Trophoblast cell (in vitro differentiated cells and primary cell): ENCODE results near the gene RAB21.

Experiments
- DNase-seq, 2 donors: peaks; one replicate each; pipeline ENCODE4 v3.0.0-alpha.2; 2016
- H2AFZ ChIP-seq: 2 replicates; pipeline ENCODE4 v1.6.1; 2013; ENCODE audit warnings: low read length, moderate library complexity, mild to moderate bottlenecking; ENCODE audit not compliant: insufficient read depth, poor library complexity
- H2AK5ac ChIP-seq: 2 replicates; pipeline ENCODE4 v1.6.1; 2013; ENCODE audit warnings: mild to moderate bottlenecking, low read length
- H2BK120ac ChIP-seq: 2 replicates; pipeline ENCODE4 v1.6.1; 2013; ENCODE audit warnings: low read length, mild to moderate bottlenecking, moderate library complexity; ENCODE audit not compliant: insufficient read depth, poor library complexity
- H2BK12ac ChIP-seq: 2 replicates; pipeline ENCODE4 v1.6.1; 2013; ENCODE audit warnings: mild to moderate bottlenecking, low read length, moderate library complexity
- H2BK5ac ChIP-seq: 2 replicates; pipeline ENCODE4 v1.6.1; 2013; ENCODE audit warnings: low read length, low read depth, moderate library complexity, mild to moderate bottlenecking; ENCODE audit not compliant: poor library complexity
- H3K14ac ChIP-seq: 2 replicates; pipeline ENCODE4 v1.6.1; 2013; ENCODE audit warnings: mild to moderate bottlenecking, low read length
- H3K18ac ChIP-seq: 2 replicates; pipeline ENCODE4 v1.6.1; 2013; ENCODE audit warnings: mild to moderate bottlenecking, low read length
- H3K23ac ChIP-seq: 2 replicates; pipeline ENCODE4 v1.6.1; 2013; ENCODE audit warnings: low read length
- H3K27ac ChIP-seq: 2 replicates; pipeline ENCODE4 v1.5.1; 2013; ENCODE audit warnings: low read depth, mild to moderate bottlenecking, inconsistent platforms, low read length, moderate library complexity
- H3K27me3 ChIP-seq: 2 replicates; pipeline ENCODE4 v1.6.1; 2013; ENCODE audit warnings: inconsistent platforms, mild to moderate bottlenecking, low read length, moderate library complexity; ENCODE audit not compliant: insufficient read depth
- H3K36me3 ChIP-seq, 2 experiments: 1 replicate in 1 of 2; 2 replicates in 1 of 2; pipeline ENCODE4 v1.6.1; 2013; ENCODE audit warnings: low read length in 2 of 2, mild to moderate bottlenecking in 2 of 2, moderate library complexity in 1 of 2; ENCODE audit not compliant: insufficient read depth in 2 of 2, control insufficient read depth in 1 of 2
- H3K4ac ChIP-seq: 2 replicates; pipeline ENCODE4 v1.6.1; 2013; ENCODE audit warnings: low read depth, mild to moderate bottlenecking, low read length, moderate library complexity
- H3K4me1 ChIP-seq, 2 experiments: 1 replicate in 1 of 2; 2 replicates in 1 of 2; pipeline ENCODE4 v1.6.1; 2013; ENCODE audit warnings: low read length in 2 of 2, mild to moderate bottlenecking in 2 of 2, moderate library complexity in 1 of 2; ENCODE audit not compliant: insufficient read depth in 2 of 2, control insufficient read depth in 1 of 2
- H3K4me2 ChIP-seq: 2 replicates; pipeline ENCODE4 v1.6.1; 2013; ENCODE audit warnings: inconsistent platforms, mild to moderate bottlenecking, low read length, moderate library complexity
- H3K4me3 ChIP-seq: 2 replicates; pipeline ENCODE4 v1.5.1; 2013; ENCODE audit warnings: mild to moderate bottlenecking, low read depth, low read length, inconsistent platforms
- H3K79me1 ChIP-seq: one replicate; pipeline ENCODE4 v1.6.1; 2013; ENCODE audit warnings: low read length
- H3K79me2 ChIP-seq: 2 replicates; pipeline ENCODE4 v1.6.1; 2013; ENCODE audit warnings: low read length, mild to moderate bottlenecking; ENCODE audit not compliant: control insufficient read depth, insufficient read depth, poor library complexity
- H3K9ac ChIP-seq: 2 replicates; pipeline ENCODE4 v1.6.1; 2013; ENCODE audit warnings: mild to moderate bottlenecking, low read length
- H3K9me3 ChIP-seq: 2 replicates; pipeline ENCODE4 v1.6.1; 2013; ENCODE audit warnings: low read depth, mild to moderate bottlenecking, control low read depth, inconsistent platforms, low read length; ENCODE audit not compliant: insufficient read depth
- H4K12ac ChIP-seq: 2 replicates; pipeline ENCODE4 v1.6.1; 2013; ENCODE audit warnings: low read depth, mild to moderate bottlenecking, low read length, moderate library complexity
- H4K8ac ChIP-seq: 2 replicates; pipeline ENCODE4 v1.6.1; 2013; ENCODE audit warnings: low read depth, mild to moderate bottlenecking, low read length, moderate library complexity
- H4K91ac ChIP-seq: one replicate; pipeline ENCODE4 v1.6.1; 2013; ENCODE audit warnings: low read depth, mild to moderate bottlenecking, low read length, moderate library complexity
- WGBS: extraction: QIAGEN DNeasy Blood & Tissue Kit; methylation state at CpG from one replicate; pipeline ENCODE4 v1.1.7; 2013; ENCODE audit warnings: missing lambda C conversion rate; ENCODE audit not compliant: insufficient read length, insufficient coverage; ENCODE audit errors: extremely low coverage; 5-methylcytosine and 5-hydroxymethylcytosine counted together

The RAB21 gene

GRCh38 chr12:71797531-71797930, 42.9 kb downstream of the RAB21 start:
- no peak overlapping the region for H3K27ac ChIP-seq
- no peak overlapping the region for H3K4me3 ChIP-seq
- no peak overlapping the region for H2AK5ac ChIP-seq
- H3K4me1 ChIP-seq = no peaks in the 10 kb centered on the region
- no peak overlapping the region for H3K18ac ChIP-seq
- no peak overlapping the region for H4K12ac ChIP-seq
- no peak overlapping the region for H4K8ac ChIP-seq
- no peak for DNase-seq
- no peak overlapping the region for H3K14ac ChIP-seq
- H3K4me2 ChIP-seq = no peak overlapping the region
- no peak overlapping the region for H3K9ac ChIP-seq
- no peaks in the 10 kb centered on the region for H3K79me1 ChIP-seq
- no peaks in the 10 kb centered on the region for H3K27me3 ChIP-seq
- H3K9me3 ChIP-seq = no peaks in the 10 kb centered on the region
- no peak overlapping the region for H4K91ac ChIP-seq
- H3K79me2 ChIP-seq = no peaks in the 10 kb centered on the region
- WGBS = no CpG with 5 or more reads among the region's 1 CpG
- H2BK5ac ChIP-seq = no peak overlapping the region
- H3K36me3 ChIP-seq = no peaks in the 10 kb centered on the region
- H3K23ac ChIP-seq = no peak overlapping the region
- H3K4ac ChIP-seq = no peak overlapping the region
- H2AFZ ChIP-seq = no peak overlapping the region
- no peak overlapping the region for H2BK120ac ChIP-seq
- no peak overlapping the region for H2BK12ac ChIP-seq

GRCh38 chr12:71799106-71799505, 44.4 kb downstream of the RAB21 start:
- H3K9ac ChIP-seq = no peak overlapping the region
- H3K79me2 ChIP-seq = no peaks in the 10 kb centered on the region
- H2BK5ac ChIP-seq = peak overlapping the region; percentile 13
- no peak overlapping the region for H2AFZ ChIP-seq
- H2BK120ac ChIP-seq = no peak overlapping the region
- H3K36me3 ChIP-seq = no peaks in the 10 kb centered on the region
- no peak overlapping the region for H3K14ac ChIP-seq
- no peak overlapping the region for H2AK5ac ChIP-seq
- H3K4ac ChIP-seq = no peak overlapping the region
- no peak for DNase-seq
- H3K27me3 ChIP-seq = no peaks in the 10 kb centered on the region
- no peak overlapping the region for H3K4me3 ChIP-seq
- no peak overlapping the region for H3K27ac ChIP-seq
- no peaks in the 10 kb centered on the region for H3K9me3 ChIP-seq
- H2BK12ac ChIP-seq = no peak overlapping the region
- no peak overlapping the region for H3K4me2 ChIP-seq
- H4K12ac ChIP-seq = no peak overlapping the region
- H3K4me1 ChIP-seq = no peaks in the 10 kb centered on the region
- H3K79me1 ChIP-seq = no peaks in the 10 kb centered on the region
- H4K91ac ChIP-seq = no peak overlapping the region
- H4K8ac ChIP-seq = no peak overlapping the region
- no peak overlapping the region for H3K23ac ChIP-seq
- no peak overlapping the region for H3K18ac ChIP-seq

- H3K4me2 ChIP-seq = no peak overlapping the region
- H3K36me3 ChIP-seq = no peaks in the 10 kb centered on the region
- H3K4me3 ChIP-seq = no peak overlapping the region
- H3K14ac ChIP-seq = no peak overlapping the region
- no peak overlapping the region for H3K18ac ChIP-seq
- no peaks in the 10 kb centered on the region for H3K79me2 ChIP-seq
- WGBS = no CpG with 5 or more reads among the region's 3 CpGs
- H3K23ac ChIP-seq = no peak overlapping the region
- no peak overlapping the region for H3K4ac ChIP-seq
- no peaks in the 10 kb centered on the region for H3K79me1 ChIP-seq
- no peaks in the 10 kb centered on the region for H3K9me3 ChIP-seq
- no peak for DNase-seq
- no peak overlapping the region for H2AFZ ChIP-seq
- no peaks in the 10 kb centered on the region for H3K27me3 ChIP-seq
- no peak overlapping the region for H2BK120ac ChIP-seq
- no peak overlapping the region for H4K12ac ChIP-seq
- H3K27ac ChIP-seq = no peak overlapping the region
- H4K91ac ChIP-seq = no peak overlapping the region
- H3K4me1 ChIP-seq = no peaks in the 10 kb centered on the region
- no peak overlapping the region for H2AK5ac ChIP-seq
- H2BK5ac ChIP-seq = no peak overlapping the region
- H4K8ac ChIP-seq = no peak overlapping the region
- no peak overlapping the region for H2BK12ac ChIP-seq
- no peak overlapping the region for H3K9ac ChIP-seq
Observed at GRCh38 chr12:71800177-71800576, 45.5 kb downstream of the RAB21 start.

DNA sequence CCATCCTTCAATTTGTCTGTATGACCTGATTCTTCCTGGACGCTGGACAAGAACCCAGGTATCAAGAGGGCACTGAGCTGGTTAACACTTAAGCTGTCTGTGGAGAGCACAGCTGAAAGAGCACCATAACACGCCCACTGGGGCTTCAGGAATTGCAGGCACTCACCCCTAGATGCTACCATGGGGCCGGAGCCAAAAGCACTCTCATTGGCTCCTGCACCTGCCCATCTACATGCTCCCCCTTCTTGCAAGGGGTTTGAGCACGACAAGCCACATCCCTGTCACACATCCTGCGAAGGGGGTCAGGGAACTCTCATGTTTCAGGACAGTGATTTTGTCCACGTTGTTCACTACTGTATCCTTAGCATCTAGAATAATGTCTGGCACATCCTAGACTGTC, 49.8 kb downstream of the RAB21 start:
- Histone ChIP-seq H3K36me3 (no peaks in the 10 kb centered on the region), H2BK120ac (no peak overlapping the region), H3K79me2 (no peaks in the 10 kb centered on the region), H2AK5ac (no peak overlapping the region), H2BK5ac (no peak overlapping the region), H3K4me2 (no peak overlapping the region), H3K27me3 (no peaks in the 10 kb centered on the region), H3K18ac (no peak overlapping the region), H3K27ac (no peak overlapping the region), H4K12ac (no peak overlapping the region), H3K4me3 (no peak overlapping the region), H4K8ac (no peak overlapping the region), H3K23ac (no peak overlapping the region), H3K9me3 (no peaks in the 10 kb centered on the region), H3K4ac (no peak overlapping the region), H3K14ac (no peak overlapping the region), H2AFZ (no peak overlapping the region), H4K91ac (no peak overlapping the region), H2BK12ac (no peak overlapping the region), H3K9ac (no peak overlapping the region), H3K79me1 (no peaks in the 10 kb centered on the region), H3K4me1 (no peaks in the 10 kb centered on the region)
- DNase-seq = no peak
- no CpG with 5 or more reads among the region's 6 CpGs for WGBS
